DOHH2 (cell line): ENCODE results near the gene CHST3.
"Not testable (repeated sequence)": the region's sequence is repeated elsewhere in the genome, so short reads cannot be mapped to it uniquely, and the experiment has no call there.

Experiments
- EZH2phosphoT487 ChIP-seq: fragments of 200-600 bp; sonication (generic); IDR thresholded peaks from 2 replicates; pipeline ENCODE4 v1.6.1; 2017; ENCODE audit warnings: borderline replicate concordance, mild to moderate bottlenecking, antibody characterized with exemption, low read length, moderate library complexity, mixed read lengths
- TF ChIP-seq, protein P1 (sequence below): fragments of 200-600 bp; sonication (generic); IDR thresholded peaks from one replicate; pipeline ENCODE4 v1.5.1; 2014; ENCODE audit warnings: antibody characterized with exemption, mild to moderate bottlenecking, low read depth, low read length; ENCODE audit not compliant: poor library complexity, severe bottlenecking

- not testable (repeated sequence) for TF ChIP-seq EZH2phosphoT487
- TF ChIP-seq, protein P1, sequence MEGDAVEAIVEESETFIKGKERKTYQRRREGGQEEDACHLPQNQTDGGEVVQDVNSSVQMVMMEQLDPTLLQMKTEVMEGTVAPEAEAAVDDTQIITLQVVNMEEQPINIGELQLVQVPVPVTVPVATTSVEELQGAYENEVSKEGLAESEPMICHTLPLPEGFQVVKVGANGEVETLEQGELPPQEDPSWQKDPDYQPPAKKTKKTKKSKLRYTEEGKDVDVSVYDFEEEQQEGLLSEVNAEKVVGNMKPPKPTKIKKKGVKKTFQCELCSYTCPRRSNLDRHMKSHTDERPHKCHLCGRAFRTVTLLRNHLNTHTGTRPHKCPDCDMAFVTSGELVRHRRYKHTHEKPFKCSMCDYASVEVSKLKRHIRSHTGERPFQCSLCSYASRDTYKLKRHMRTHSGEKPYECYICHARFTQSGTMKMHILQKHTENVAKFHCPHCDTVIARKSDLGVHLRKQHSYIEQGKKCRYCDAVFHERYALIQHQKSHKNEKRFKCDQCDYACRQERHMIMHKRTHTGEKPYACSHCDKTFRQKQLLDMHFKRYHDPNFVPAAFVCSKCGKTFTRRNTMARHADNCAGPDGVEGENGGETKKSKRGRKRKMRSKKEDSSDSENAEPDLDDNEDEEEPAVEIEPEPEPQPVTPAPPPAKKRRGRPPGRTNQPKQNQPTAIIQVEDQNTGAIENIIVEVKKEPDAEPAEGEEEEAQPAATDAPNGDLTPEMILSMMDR = not testable (repeated sequence)
Observed at GRCh38 chr10:71967958-71968357, 3.8 kb downstream of the CHST3 start.
